K562 (cell line): ENCODE measurements around the gene THAP9. TPM values are rescaled to one million over a fixed set of nuclear protein-coding genes. Genes with fewer than 3 reads are reported as not detected.

ENCODE experiments used
- ASH1L ChIP-seq: fragments of 450-650 bp; IDR thresholded peaks from 2 replicates; pipeline ENCODE4 v1.6.1; 2018; ENCODE audit warnings: borderline replicate concordance, mild to moderate bottlenecking, low read depth; ENCODE audit not compliant: partially characterized antibody
- ETV6 ChIP-seq, 3 experiments: fragments of 150-350 bp in 1 of 3; sonication (generic) in 1 of 3; formaldehyde crosslinking in 1 of 3; IDR thresholded peaks; 2 replicates each; pipeline versions ENCODE4 v1.6.1 to v1.8.0; 2014 to 2022; ENCODE audit warnings: borderline replicate concordance in 2 of 3, low read depth in 2 of 3, antibody characterized with exemption in 1 of 3, low read length in 1 of 3, mild to moderate bottlenecking in 1 of 3, missing genetic modification reagents in 1 of 3
- HMGN3 ChIP-seq: IDR thresholded peaks from 2 replicates; pipeline ENCODE4 v1.6.1; 2011; ENCODE audit warnings: borderline replicate concordance, low read depth, mild to moderate bottlenecking, mixed read lengths, low read length; ENCODE audit not compliant: insufficient read length; ENCODE audit errors: extremely low read depth
- KAT8 ChIP-seq: fragments of 450-650 bp; IDR thresholded peaks from 2 replicates; pipeline ENCODE4 v1.6.1; 2016; ENCODE audit warnings: low read depth, mild to moderate bottlenecking
- MAFG ChIP-seq: fragments of 450-650 bp; conservative IDR thresholded peaks from 2 replicates; pipeline ENCODE4 v1.6.1; 2016; ENCODE audit warnings: missing genetic modification characterization, missing compliant biosample characterization
- NR1H2 ChIP-seq: sonication (generic); formaldehyde crosslinking; IDR thresholded peaks from 2 replicates; pipeline ENCODE4 v1.4.0; 2020; ENCODE audit warnings: mild to moderate bottlenecking, missing genetic modification reagents
- NR3C1 ChIP-seq: sonication (generic); formaldehyde crosslinking; IDR thresholded peaks from 2 replicates; pipeline ENCODE4 v1.8.1; 2022; ENCODE audit warnings: missing genetic modification reagents
- NRF1 ChIP-seq, 2 experiments: fragments of 450-650 bp; IDR thresholded peaks in 1 of 2; conservative IDR thresholded peaks in 1 of 2; 2 replicates each; pipeline ENCODE4 v1.6.1; 2014; ENCODE audit warnings: mild to moderate bottlenecking in 2 of 2
- OTX1 ChIP-seq: fragments of 450-650 bp; formaldehyde crosslinking; IDR thresholded peaks from 2 replicates; pipeline ENCODE4 v1.4.0; 2022; ENCODE audit warnings: mild to moderate bottlenecking
- PTBP1 ChIP-seq: fragments of 200-400 bp; formaldehyde crosslinking; IDR thresholded peaks from 2 replicates; pipeline ENCODE4 v1.6.1; 2017; ENCODE audit warnings: low read depth, low read length
- RFX7 ChIP-seq: fragments of 250-450 bp; sonication (Bioruptor Pico); IDR thresholded peaks from 2 replicates; pipeline ENCODE4 v1.5.1; 2021; ENCODE audit warnings: mild to moderate bottlenecking
- SRSF3 ChIP-seq: fragments of 200-400 bp; formaldehyde crosslinking; IDR thresholded peaks from 2 replicates; pipeline ENCODE4 v1.6.1; 2016; ENCODE audit warnings: mild to moderate bottlenecking, low read length, moderate library complexity; ENCODE audit not compliant: insufficient read depth
- TBP ChIP-seq: optimal IDR thresholded peaks from 2 replicates; pipeline ENCODE3; 2011; ENCODE audit warnings: low read depth, low read length, improper control_type of control experiment
- USF2 ChIP-seq: sonication (generic); formaldehyde crosslinking; IDR thresholded peaks from 2 replicates; pipeline ENCODE4 v1.5.0; 2020; ENCODE audit warnings: missing genetic modification reagents
- ZBTB49 ChIP-seq: sonication (generic); formaldehyde crosslinking; IDR thresholded peaks from 2 replicates; pipeline ENCODE4 v1.8.0; 2022; ENCODE audit warnings: missing genetic modification reagents, mild to moderate bottlenecking, borderline replicate concordance
- ZNF133 ChIP-seq: fragments of 250-450 bp; sonication (Bioruptor Pico); IDR thresholded peaks from 2 replicates; pipeline ENCODE4 v1.4.0; 2020; ENCODE audit warnings: mild to moderate bottlenecking
- ZNF311 ChIP-seq: fragments of 250-450 bp; sonication (Bioruptor Pico); IDR thresholded peaks from 2 replicates; pipeline ENCODE4 v1.4.0; 2020; ENCODE audit warnings: mild to moderate bottlenecking, moderate library complexity
- ZNF583 ChIP-seq: fragments of 250-450 bp; sonication (Bioruptor Pico); IDR thresholded peaks from 2 replicates; pipeline ENCODE4 v1.4.0; 2020
- ZNF655 ChIP-seq: fragments of 250-450 bp; sonication (Bioruptor Pico); IDR thresholded peaks from 2 replicates; pipeline ENCODE4 v1.5.0; 2021
- ZNF740 ChIP-seq, 3 experiments: fragments of 200-800 bp in 1 of 3; sonication (Bioruptor generic) in 1 of 3; sonication (generic) in 1 of 3; formaldehyde crosslinking in 1 of 3; IDR thresholded peaks; 2 replicates each; pipeline versions ENCODE4 v1.6.1 to v1.8.0; 2016 to 2022; ENCODE audit warnings: mild to moderate bottlenecking in 2 of 3, missing compliant biosample characterization in 2 of 3, missing genetic modification characterization in 2 of 3, missing genetic modification reagents in 1 of 3
- ZNF766 ChIP-seq: fragments of 200-800 bp; sonication (Bioruptor generic); conservative IDR thresholded peaks from 2 replicates; pipeline ENCODE4 v1.6.1; 2016; ENCODE audit warnings: missing genetic modification characterization, missing compliant biosample characterization
- ZZZ3 ChIP-seq: fragments of 450-650 bp; IDR thresholded peaks from 2 replicates; pipeline ENCODE4 v1.6.1; 2016; ENCODE audit warnings: antibody characterized with exemption, mild to moderate bottlenecking, moderate library complexity
- polyA plus RNA-seq, 8 experiments: library from polyadenylated mRNA; depleted of rRNA in 4 of 8; stranded (reverse) in 5 of 8; unstranded in 3 of 8; fragments of >200 nt; fragmentation: Nextera tagmentation in 2 of 8; fragmentation: Illumina TruSeq in 1 of 8; extraction: Ambion mirVana in 2 of 8; extraction: Trizol in 1 of 8; gene quantifications; 2 replicates each; pipeline versions ENCODE4 v1.2.1 to v1.2.3, GENCODE V29; 2011 to 2014; ENCODE audit warnings: inconsistent platforms in 1 of 8, missing spikeins in 1 of 8
- total RNA-seq, 7 experiments: library from RNA; depleted of rRNA in 6 of 7; stranded (reverse); fragments of >200 nt in 6 of 7; fragmentation: Illumina TruSeq in 2 of 7; extraction: Trizol in 2 of 7; gene quantifications; 2 replicates each; pipeline versions ENCODE4 v1.2.1 to v1.2.3, GENCODE V29; 2011 to 2021; ENCODE audit warnings: low replicate concordance in 1 of 7

Gene THAP9
- total and polyA plus RNA-seq, 9 of the 15 experiments (the other 6 are each of a cell fraction or from before 2014, with no cell fraction given) = 3.4 to 7.0 (median 5.4) TPM

GRCh38 chr4:82900411-82901182, at the start of gene THAP9 (continued):
- no peak for TF ChIP-seq ZNF311 (CRISPR knock-in tag)
- peak; percentile 79; the same call in 1 of the 2 replicates for TF ChIP-seq ZNF766 (CRISPR knock-in tag)
- TF ChIP-seq MAFG = no peak
- TF ChIP-seq USF2 (CRISPR knock-in tag) = no peak
- peak; percentile 86 to 88 for TF ChIP-seq NRF1 (conservative IDR thresholded peaks at IDR 0.05 in 1 of 2, IDR thresholded peaks at IDR 0.05 in 1 of 2)
- peak; percentile 93 for TF ChIP-seq ASH1L
- no peak for TF ChIP-seq ZBTB49 (CRISPR knock-in tag)
- no peak for TF ChIP-seq RFX7 (CRISPR knock-in tag)
- TF ChIP-seq OTX1 = no peak
- no peak for TF ChIP-seq ZNF655 (CRISPR knock-in tag)
- no peak for TF ChIP-seq NR3C1
- TF ChIP-seq NR1H2 = no peak
- TF ChIP-seq ETV6 (IDR thresholded peaks at IDR 0.05; ENCODE audit: borderline replicate concordance in 1 of 2, low read depth in 2 of 2, low read length in 1 of 2) = 0 out of 4 replicates have a peak, but pooled peaks of 1 of the 2 experiments have one; percentile 32
- TF ChIP-seq ETV6 (CRISPR knock-in tag; IDR thresholded peaks at IDR 0.05; ENCODE audit: borderline replicate concordance) = no peak; the same call in 1 of the 2 replicates
- peak; percentile 81 for TF ChIP-seq HMGN3
- TF ChIP-seq ZNF583 (CRISPR knock-in tag) = no peak
- TF ChIP-seq ZZZ3 = peak; percentile 97
- TF ChIP-seq ZNF740 (CRISPR knock-in tag; IDR thresholded peaks at IDR 0.05) = no peak
- TF ChIP-seq ZNF740 (tag; IDR thresholded peaks at IDR 0.05) = no peak
- no peak for TF ChIP-seq PTBP1
- no peak for TF ChIP-seq SRSF3
- TF ChIP-seq KAT8 = 0 out of 2 replicates have a peak, but pooled peaks have one; percentile 7
- peak; percentile 96 for TF ChIP-seq TBP
- TF ChIP-seq ZNF133 (CRISPR knock-in tag) = no peak
